ENCODE measurements around the gene ISL2.

Gene ISL2

DNA sequence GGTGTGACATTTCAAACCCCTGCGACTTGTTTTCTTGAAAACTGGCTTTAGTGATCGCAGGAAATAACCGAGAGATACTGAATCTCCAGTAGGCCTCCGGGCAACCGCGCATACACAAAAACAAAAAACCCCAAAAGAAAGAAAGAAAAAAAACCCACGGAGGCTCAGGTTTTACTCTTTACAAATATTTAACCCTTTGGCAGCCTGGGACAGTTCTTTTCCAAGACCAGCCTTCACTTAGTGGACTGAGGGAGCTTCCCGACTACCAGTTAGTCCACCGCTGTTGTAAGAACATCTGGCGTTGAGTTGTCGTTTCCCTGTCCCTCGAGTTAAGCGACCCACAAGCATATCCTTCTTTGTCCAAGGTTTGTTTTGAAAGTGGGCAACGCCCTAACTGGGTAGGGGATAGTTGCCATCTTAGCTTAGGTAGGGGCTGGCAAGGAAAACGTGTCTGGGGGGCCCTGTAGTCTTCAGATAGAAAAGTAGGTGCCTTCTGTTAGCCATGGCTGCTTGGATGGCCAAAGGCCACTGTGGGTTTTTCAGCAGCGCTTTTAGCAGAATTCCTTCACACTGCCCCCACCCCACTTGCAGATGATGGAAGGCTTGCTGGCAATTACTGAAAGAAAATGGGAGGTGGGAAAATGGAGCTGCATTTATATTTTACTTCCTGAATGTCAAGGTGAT is 6.9 kb downstream of the ISL2 start:
- DNase-seq: no peak

- no peak for DNase-seq
Observed at GRCh38 chr15:76344893-76345582, 8.5 kb downstream of the ISL2 start.

GRCh38 chr15:76345583-76345879 is 9.0 kb downstream of the ISL2 start:
- DNase-seq: no peak

DNA sequence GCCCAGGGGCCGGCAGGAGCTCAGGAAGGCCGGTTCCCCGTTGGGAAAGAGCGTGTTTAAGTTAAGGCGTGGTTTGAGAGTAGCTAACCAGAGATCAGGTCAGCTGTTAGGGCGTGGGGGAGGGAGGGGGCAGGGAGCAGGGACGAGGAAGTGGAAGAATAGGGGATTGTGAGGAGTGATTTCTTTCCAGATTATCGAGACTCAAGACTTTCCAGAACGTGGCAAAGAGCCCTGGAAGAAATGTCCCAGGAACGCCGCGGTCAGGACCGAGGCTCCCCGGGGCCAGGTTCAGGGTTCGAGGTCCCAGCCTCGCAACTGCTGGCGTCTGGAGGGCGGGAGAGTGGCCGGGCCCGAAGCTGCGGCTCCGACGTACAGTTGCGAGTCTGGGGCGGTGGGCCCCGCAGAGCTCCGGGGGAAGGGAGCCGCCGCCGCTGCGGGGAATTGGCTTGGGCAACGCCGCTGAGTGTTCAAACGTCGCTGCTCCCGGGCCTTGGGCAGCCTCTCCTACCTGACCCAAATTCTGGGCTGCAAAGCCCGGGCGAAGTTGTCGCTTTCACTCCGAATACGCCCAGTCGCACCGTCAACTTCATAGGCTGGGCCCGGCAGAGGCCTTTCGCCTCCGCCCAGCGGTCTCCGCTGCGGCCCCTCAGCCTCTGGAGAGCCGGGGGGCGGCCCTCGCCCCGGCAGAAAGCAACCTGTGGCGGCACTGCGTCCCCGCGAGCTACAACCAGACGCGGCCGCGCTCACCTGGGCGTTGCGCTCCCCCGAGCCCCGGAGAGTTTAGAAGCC is 9.5 kb downstream of the ISL2 start:
- peak; percentile 11 for DNase-seq

GRCh38 chr15:76346669-76347481 is 10.3 kb downstream of the ISL2 start:
- DNase-seq: no peak

DNA sequence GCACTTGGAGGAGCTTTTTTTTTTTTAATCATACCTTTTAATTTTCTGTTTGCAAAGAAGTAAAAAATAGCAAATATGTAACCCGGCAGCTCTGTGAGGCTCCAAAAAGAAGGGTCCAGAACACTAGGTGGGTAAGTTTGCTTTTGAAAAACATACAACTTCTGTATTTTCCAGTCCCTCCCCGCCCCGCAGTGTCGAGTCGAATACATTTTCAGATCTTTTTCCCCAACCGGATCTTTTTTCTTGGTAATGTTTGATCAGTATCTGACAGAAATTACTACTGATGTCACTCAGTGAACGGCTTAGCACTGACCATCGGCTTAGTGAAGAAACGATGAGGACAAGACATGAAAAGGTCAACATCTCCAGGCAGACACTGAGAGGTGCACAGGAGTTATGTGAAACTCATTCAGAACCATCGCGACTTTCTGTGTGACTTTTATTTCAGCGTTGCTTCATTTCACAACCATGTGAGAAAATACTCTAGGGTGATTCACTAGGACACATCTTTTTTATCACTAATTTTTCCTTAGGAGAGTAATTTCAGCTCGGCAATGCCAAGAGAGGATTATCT is 11.0 kb downstream of the ISL2 start:
- DNase-seq: no peak

DNA sequence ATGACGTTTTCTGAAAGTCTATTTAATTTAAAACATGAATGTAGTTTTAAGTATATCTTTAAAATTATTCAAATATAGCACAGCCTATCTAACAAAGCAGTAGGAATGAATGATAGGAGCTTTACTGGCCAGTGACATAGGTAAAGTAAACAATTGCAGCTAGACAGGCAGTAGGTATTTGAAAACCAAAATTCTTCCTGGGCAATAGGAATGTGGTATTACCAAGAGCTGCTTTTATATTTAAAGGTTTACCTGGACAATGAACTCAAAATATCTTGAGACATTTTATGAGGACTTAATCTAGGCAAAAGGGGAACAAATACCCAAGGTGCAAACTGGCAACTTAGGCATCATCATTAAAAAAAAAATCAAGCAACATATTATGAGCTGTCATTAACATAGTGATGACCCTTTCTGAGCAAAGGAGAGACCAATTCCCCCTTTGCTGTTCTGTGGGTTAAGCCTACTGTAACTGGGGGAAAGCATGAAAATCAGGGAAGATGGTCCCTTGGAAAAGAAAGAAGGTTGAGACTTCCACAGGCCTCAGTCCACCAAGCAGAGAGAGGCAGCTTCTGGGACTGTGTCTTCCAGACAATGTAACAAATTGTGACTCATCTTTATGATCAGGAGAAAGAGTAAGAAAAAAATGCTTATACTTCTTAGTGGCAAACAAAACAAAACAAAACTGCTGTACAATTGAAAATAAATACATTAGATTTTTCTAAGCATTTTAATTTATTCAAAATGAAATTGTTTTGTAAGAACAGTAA is 12.9 kb downstream of the ISL2 start:
- no peak for DNase-seq

DNA sequence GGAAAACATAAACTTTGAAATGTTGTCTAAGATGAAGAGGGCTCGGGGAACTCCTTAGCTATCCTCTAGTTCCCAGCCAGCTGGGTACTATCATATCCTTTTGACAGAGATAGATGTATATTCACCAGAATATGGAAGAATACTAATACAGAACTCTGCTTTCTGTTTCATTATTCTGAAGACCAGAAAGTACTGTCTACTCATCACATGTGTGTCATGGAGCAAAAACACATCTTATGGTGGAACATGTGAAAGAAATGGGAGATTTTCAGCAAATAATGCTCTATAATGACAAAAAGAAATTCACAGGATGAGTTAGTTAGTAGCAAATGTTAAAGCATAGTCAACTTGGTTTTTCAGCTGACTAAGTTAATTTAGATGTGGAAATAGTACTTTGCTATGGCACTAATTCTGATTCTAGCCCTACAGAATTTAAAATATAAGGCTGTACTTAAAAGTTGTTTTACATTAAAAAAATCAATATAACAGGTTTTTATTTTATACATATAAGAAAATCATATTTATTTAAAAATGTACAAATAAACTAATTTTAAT is 16.5 kb downstream of the ISL2 start:
- DNase-seq: no peak

DNA sequence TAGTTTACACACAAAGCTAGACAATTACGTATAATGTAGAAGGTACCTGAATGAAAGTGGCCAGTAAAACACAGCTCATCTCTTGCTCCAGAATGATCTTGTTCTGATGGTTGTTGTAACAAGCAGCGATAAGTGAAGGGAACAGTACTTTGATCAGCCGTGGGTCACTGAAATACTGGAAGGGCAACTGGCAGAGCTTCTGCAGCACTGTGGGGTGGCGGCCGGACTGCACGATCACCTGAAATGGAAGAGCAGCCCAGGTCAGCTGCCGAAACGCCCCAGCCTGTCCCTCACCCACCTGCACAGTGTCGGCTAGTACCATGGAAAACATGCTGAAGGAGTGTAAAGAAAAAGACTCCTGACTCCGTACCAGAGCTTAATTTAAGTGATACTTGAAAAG is 17.3 kb downstream of the ISL2 start:
- no peak for DNase-seq

DNA sequence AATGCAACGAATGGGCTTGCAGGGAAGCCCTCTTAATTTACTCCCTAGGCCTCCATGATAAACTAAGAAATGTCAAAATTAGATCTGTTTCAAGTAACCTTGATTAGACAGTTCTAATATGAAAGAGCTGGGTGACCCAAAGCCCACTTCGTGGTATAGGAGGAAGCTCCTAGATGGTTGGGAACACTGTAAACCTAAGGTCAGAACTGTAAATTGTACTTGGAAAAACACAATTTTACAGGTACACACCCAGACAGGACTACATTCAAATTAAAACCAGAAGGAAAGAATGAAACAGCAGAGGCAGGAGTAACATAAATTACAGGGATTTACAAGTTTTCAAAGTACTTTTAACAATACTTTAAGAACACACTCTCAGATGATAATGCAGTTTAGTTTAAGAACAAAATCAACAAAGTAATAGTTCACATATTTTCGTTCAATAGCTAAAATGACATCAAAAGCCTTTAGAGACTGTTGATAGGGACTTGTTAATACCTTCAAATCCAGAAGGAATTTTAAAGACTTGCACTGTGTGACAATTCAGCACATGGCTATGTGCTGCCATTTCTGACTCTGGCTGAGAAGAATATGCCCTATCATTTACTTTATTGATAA is 18.4 kb downstream of the ISL2 start:
- no peak for DNase-seq

DNA sequence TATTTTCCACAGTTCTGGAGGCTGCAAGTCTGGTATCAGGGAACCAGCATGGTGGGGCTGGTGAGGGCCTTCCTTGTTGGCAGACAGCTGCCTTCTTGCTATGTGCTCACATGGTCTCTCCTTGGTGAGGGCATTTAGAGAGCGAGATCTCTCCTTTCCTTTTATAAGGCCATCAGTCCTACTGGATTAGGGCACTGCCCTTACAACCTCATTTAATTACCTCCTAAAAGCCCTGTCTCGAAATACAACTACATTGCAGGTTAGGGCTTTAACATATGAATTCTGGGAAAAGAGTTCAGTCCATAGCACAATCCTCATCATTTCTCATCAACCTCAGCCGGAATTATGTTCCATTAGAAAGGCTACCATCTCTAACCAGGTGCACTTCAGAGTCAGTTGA is 21.9 kb downstream of the ISL2 start:
- no peak for DNase-seq

DNA sequence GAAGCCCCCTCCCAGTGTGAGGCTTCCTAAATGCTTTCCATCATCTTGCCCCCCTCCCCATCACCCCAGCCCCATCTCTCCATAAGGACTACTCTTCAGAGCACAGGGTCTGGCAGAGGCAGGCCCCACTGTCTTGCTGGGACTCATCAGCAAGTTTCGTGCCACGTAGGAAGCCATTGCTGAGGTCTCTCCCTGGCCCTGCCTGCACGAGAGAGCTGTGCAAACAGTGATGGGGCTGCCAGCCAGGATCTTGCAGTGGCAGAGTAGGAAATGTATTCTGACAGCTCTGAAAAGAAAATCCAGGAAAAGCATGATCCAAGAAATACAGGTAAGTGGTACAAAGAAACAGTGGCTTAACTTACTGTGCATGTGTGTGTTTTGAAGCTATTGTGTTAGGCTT is 22.6 kb downstream of the ISL2 start:
- DNase-seq: no peak

DNA sequence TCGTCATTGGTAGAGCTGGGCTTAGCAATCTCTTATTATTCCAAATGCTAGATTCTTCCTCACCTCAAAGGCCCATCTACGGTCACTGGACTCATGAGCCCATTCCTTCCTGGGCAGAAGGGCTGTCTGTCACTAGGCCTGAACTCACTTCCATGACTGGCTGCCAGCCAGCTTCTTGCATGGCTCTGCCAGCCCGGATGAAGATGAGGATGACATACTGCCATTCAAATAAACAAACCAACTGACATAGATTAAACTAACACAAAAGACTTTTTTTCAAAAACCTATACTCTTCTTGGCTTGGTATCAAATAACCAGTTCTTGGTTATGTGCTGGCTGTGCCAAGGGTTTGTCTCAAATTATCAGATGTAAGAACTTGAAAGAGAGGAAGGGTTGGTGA is 23.8 kb downstream of the ISL2 start:
- DNase-seq: no peak

DNA sequence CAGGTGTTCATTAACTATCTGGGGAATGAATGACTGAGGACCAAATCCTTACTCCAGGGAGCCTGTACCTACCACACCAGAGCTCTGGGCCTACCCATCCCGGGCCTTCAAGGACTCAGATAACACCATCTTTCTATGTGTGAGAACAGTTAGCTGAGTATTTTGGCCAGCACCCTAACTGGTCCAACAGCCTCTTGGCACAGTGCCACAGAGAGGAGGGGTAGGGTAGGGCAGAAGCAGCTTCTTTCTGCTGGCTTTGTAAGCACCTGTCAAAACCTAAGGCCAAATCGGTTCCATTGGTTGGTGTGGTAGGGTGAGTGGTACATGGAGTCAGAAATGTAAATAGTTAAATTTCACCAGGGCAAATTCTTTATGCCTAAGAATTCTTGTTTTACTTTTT is 26.7 kb downstream of the ISL2 start:
- DNase-seq: no peak

GRCh38 chr15:76366714-76367113 is 30.1 kb downstream of the ISL2 start:
- no peak for DNase-seq

DNA sequence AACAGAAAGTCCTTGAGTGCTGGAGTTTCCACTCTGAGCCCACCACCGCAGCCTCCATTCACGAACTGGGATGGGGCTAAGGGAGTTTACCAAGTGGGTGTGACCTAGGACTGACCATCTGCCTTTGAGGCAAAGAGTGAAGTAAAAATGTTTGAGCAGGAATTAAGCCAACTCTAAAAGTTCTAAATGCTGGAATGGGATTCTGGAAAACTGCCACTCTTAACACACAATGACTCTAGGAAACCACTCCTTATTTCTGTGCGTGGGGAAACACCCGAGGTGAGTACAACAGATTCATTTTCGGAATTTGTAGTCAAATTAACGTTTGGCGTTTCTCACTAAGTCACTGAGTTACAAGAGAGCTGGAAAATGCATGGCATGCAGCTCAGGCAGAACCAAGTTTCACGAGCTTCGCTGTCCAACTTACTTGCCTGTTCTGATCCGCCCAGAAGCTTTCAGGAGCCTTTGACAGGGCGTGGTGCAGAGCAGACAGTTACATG is 31.6 kb downstream of the ISL2 start:
- no peak for DNase-seq

DNA sequence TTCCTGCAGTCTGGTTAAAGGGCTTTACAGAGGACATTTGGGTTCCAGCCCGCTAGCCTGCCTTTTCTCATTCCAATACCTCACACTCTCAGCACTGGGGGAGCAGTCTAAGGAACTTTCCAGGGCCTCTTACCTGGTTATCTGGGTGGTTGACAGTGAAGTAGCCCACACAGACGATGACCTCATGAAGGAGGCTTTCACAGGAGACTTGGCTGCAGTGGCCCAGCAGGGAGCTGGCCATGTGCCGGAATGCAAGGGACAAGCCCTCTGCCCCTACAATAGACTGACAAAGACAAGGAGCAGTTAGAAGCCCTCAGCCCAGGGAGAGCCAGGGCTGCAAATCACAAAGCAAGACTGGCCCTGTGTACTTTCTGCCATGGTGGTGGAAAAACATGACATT is 39.5 kb downstream of the ISL2 start:
- DNase-seq: no peak

DNA sequence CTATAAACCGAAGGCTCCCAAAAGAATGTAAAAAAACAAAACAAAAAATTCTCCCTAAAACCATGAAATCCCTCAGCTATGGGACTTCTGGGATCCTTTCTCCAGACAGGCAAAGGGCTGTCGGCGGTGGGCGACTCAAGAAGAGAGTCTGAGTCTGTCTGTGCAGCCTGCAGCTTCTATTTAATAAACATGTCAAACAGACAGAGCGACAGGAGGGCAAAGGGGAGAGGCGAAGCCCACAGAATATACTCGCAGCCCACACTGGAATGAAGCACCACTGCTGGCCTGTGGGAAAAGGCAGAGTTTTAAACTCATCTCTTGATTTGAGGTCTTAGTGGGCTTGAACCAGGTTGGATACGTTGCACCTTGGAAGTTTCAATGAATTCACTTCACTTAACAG is 40.2 kb downstream of the ISL2 start:
- DNase-seq: no peak

DNA sequence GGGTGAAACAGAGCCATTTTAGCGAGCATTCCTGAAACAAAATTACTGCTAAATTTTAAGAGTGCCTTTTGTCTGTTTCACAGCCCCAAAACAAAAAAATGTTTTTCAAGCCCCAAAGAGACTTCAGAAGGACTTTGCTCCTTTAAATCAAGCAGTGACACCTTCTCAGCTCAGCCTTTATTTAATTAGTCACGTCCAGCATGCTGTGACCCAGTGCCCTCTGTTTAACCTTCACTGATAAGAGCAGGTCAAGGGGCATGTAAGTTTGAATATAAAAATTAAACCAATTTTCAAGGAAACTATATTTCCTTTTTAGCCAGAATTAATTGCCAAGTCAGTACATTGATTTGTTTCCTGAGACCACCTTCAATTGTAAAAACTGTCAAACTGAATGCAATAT is 40.6 kb downstream of the ISL2 start:
- no peak for DNase-seq

DNA sequence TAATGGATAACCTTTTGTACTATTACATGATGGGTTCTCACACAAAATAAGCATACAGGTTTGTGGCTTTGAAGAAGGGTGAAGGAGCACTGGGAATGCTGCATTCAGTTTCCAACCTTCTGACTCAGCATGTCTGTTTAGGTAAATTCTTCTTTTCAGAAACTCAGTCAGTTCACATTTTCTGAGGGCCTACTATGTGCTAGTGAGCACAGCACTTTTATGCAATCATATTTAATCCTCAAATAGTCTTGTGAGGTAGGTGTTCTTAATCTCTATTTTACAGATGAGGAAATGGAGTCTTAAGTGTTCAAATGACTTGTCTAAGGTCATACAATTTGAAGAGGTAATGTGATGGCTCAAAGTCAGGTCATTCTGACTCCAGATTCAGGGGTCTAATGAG is 41.2 kb downstream of the ISL2 start:
- no peak for DNase-seq

- DNase-seq: no peak
Observed at GRCh38 chr15:76378691-76379090, 42.1 kb downstream of the ISL2 start.

Measured in CD4-positive, alpha-beta T cell treated with Interleukin-17A for 4 hours (primary cell).